Mucosa of stomach (tissue), 1 donor: ENCODE measurements around the gene KLC1.

Experiments
- H3K27me3 ChIP-seq: one replicate; pipeline ENCODE4 v1.7.0; 2013; ENCODE audit warnings: mild to moderate bottlenecking, low read length; ENCODE audit not compliant: control insufficient read depth, insufficient read depth
- H3K36me3 ChIP-seq: one replicate; pipeline ENCODE4 v1.7.0; 2013; ENCODE audit warnings: low read length; ENCODE audit not compliant: control insufficient read depth, insufficient read depth
- H3K4me1 ChIP-seq: one replicate; pipeline ENCODE4 v1.7.0; 2013; ENCODE audit warnings: mild to moderate bottlenecking, low read length; ENCODE audit not compliant: control insufficient read depth, insufficient read depth
- H3K4me3 ChIP-seq: one replicate; pipeline ENCODE4 v1.7.0; 2013; ENCODE audit warnings: low read length
- H3K9ac ChIP-seq: one replicate; pipeline ENCODE4 v1.7.0; 2013; ENCODE audit warnings: mild to moderate bottlenecking, low read length, moderate library complexity
- H3K9me3 ChIP-seq: one replicate; pipeline ENCODE4 v1.7.0; 2013; ENCODE audit warnings: mild to moderate bottlenecking, low read length, moderate library complexity; ENCODE audit not compliant: control insufficient read depth
- donor health status: Pancreatic carcinoma.

The KLC1 gene

GRCh38 chr14:103669370-103669769 lies 40.4 kb downstream of the KLC1 start:
- H3K9ac ChIP-seq, result no peak overlapping the region
- no peaks in the 10 kb centered on the region for H3K9me3 ChIP-seq
- no peak overlapping the region for H3K4me3 ChIP-seq
- H3K4me1 ChIP-seq, result no peaks in the 10 kb centered on the region
- H3K27me3 ChIP-seq, result no peaks in the 10 kb centered on the region
- no peaks in the 10 kb centered on the region for H3K36me3 ChIP-seq

GRCh38 chr14:103671911-103672310 lies 42.9 kb downstream of the KLC1 start:
- no peaks in the 10 kb centered on the region for H3K9me3 ChIP-seq
- H3K27me3 ChIP-seq, result no peaks in the 10 kb centered on the region
- H3K36me3 ChIP-seq, result peaks cover 3% of the 10 kb centered on the region
- H3K4me1 ChIP-seq, result no peaks in the 10 kb centered on the region
- no peak overlapping the region for H3K9ac ChIP-seq
- H3K4me3 ChIP-seq, result no peak overlapping the region

- Histone ChIP-seq H3K4me1 (no peaks in the 10 kb centered on the region), H3K4me3 (no peak overlapping the region), H3K36me3 (peaks cover 9% of the 10 kb centered on the region), H3K27me3 (no peaks in the 10 kb centered on the region), H3K9ac (no peak overlapping the region), H3K9me3 (no peaks in the 10 kb centered on the region)
These were observed 46.9 kb downstream of the KLC1 start for GRCh38 chr14:103675957-103676356.

GRCh38 chr14:103676881-103677675 lies 48.1 kb downstream of the KLC1 start:
- Histone ChIP-seq H3K36me3 (peaks cover 9% of the 10 kb centered on the region), H3K9ac (no peak overlapping the region)

GRCh38 chr14:103679351-103679750 lies 50.3 kb downstream of the KLC1 start:
- H3K4me1 ChIP-seq, result no peaks in the 10 kb centered on the region
- H3K4me3 ChIP-seq, result no peak overlapping the region
- H3K36me3 ChIP-seq, result peaks cover 16% of the 10 kb centered on the region
- no peaks in the 10 kb centered on the region for H3K9me3 ChIP-seq
- H3K27me3 ChIP-seq, result no peaks in the 10 kb centered on the region
- H3K9ac ChIP-seq, result no peak overlapping the region

More at GRCh38 chr14:103676881-103677675, 48.1 kb downstream of the KLC1 start:
- Histone ChIP-seq H3K4me3 (no peak overlapping the region), H3K27me3 (no peaks in the 10 kb centered on the region), H3K9me3 (no peaks in the 10 kb centered on the region), H3K4me1 (no peaks in the 10 kb centered on the region)

- Histone ChIP-seq H3K9me3 (no peaks in the 10 kb centered on the region), H3K9ac (no peak overlapping the region), H3K27me3 (no peaks in the 10 kb centered on the region), H3K4me3 (no peak overlapping the region), H3K4me1 (no peaks in the 10 kb centered on the region), H3K36me3 (peaks cover 19% of the 10 kb centered on the region)
These were observed 51.6 kb downstream of the KLC1 start for GRCh38 chr14:103680491-103681231.

GRCh38 chr14:103683139-103683538 lies 54.1 kb downstream of the KLC1 start:
- H3K4me1 ChIP-seq, result no peaks in the 10 kb centered on the region
- H3K9me3 ChIP-seq, result no peaks in the 10 kb centered on the region
- H3K27me3 ChIP-seq, result no peaks in the 10 kb centered on the region
- H3K9ac ChIP-seq, result no peak overlapping the region
- H3K36me3 ChIP-seq, result peaks cover 16% of the 10 kb centered on the region
- no peak overlapping the region for H3K4me3 ChIP-seq

- no peak overlapping the region for H3K9ac ChIP-seq
- H3K27me3 ChIP-seq, result no peaks in the 10 kb centered on the region
- H3K9me3 ChIP-seq, result no peaks in the 10 kb centered on the region
- H3K4me3 ChIP-seq, result no peak overlapping the region
- peaks cover 16% of the 10 kb centered on the region for H3K36me3 ChIP-seq
- H3K4me1 ChIP-seq, result no peaks in the 10 kb centered on the region
These were observed 55.5 kb downstream of the KLC1 start for GRCh38 chr14:103684471-103684870.

- Histone ChIP-seq H3K4me3 (no peak overlapping the region), H3K27me3 (no peaks in the 10 kb centered on the region), H3K36me3 (peaks cover 16% of the 10 kb centered on the region), H3K4me1 (no peaks in the 10 kb centered on the region), H3K9ac (no peak overlapping the region), H3K9me3 (no peaks in the 10 kb centered on the region)
These were observed 55.9 kb downstream of the KLC1 start for GRCh38 chr14:103684871-103685270.

GRCh38 chr14:103685276-103686211 lies 56.5 kb downstream of the KLC1 start:
- Histone ChIP-seq H3K4me3 (no peak overlapping the region), H3K9ac (no peak overlapping the region), H3K9me3 (no peaks in the 10 kb centered on the region), H3K4me1 (no peaks in the 10 kb centered on the region), H3K36me3 (peaks cover 15% of the 10 kb centered on the region), H3K27me3 (no peaks in the 10 kb centered on the region)

- no peaks in the 10 kb centered on the region for H3K9me3 ChIP-seq
- no peaks in the 10 kb centered on the region for H3K4me1 ChIP-seq
- H3K36me3 ChIP-seq, result peaks cover 10% of the 10 kb centered on the region
- no peak overlapping the region for H3K9ac ChIP-seq
- H3K27me3 ChIP-seq, result no peaks in the 10 kb centered on the region
- H3K4me3 ChIP-seq, result no peak overlapping the region
These were observed 57.9 kb downstream of the KLC1 start for GRCh38 chr14:103686831-103687485.
